Lower lobe of right lung (tissue), 2 donors: ENCODE results near the gene SALL3. TPM values are rescaled to one million over a fixed set of nuclear protein-coding genes. Genes with fewer than 3 reads are reported as not detected.

Experiments
- ATAC-seq, 2 donors: fragments of 200-7000 bp; cut with Tn5 transposase; one replicate each; pipeline ENCODE4 v1.9.1; 2020 to 2022; ENCODE audit warnings: mild to moderate bottlenecking in 2 of 2, moderate library complexity in 2 of 2
- DNase-seq: peaks from one replicate; pipeline ENCODE4 v3.0.0-alpha.2; 2020
- H3K27ac ChIP-seq: fragments of 200-600 bp; one replicate; pipeline ENCODE4 v1.8.0; 2022
- H3K27me3 ChIP-seq: fragments of 200-600 bp; one replicate; pipeline ENCODE4 v1.8.0; 2022; ENCODE audit warnings: low read depth
- H3K36me3 ChIP-seq: fragments of 200-600 bp; one replicate; pipeline ENCODE4 v1.8.0; 2022; ENCODE audit warnings: mild to moderate bottlenecking
- H3K4me1 ChIP-seq: fragments of 200-600 bp; one replicate; pipeline ENCODE4 v1.8.0; 2022
- H3K4me3 ChIP-seq: fragments of 200-600 bp; one replicate; pipeline ENCODE4 v1.8.0; 2022; ENCODE audit warnings: mild to moderate bottlenecking
- H3K9me3 ChIP-seq: fragments of 200-600 bp; one replicate; pipeline ENCODE4 v1.8.0; 2022
- CTCF ChIP-seq: fragments of 200-600 bp; IDR thresholded peaks from one replicate; pipeline ENCODE4 v1.8.0; 2022; ENCODE audit warnings: antibody characterized with exemption, mild to moderate bottlenecking
- intact Hi-C: fragments of 100-400 bp; cut with DNase I; formaldehyde crosslinking; loops from one replicate; pipeline ENCODE4 v1.11.0; 2022
- total RNA-seq: library from RNA; stranded (reverse); fragmentation: NEBNext Ultra II Directional; extraction: Animal tissue kit (Norgen Biotek cat#: 25700); gene quantifications from one replicate; pipeline ENCODE4 v1.2.1, GENCODE V29; 2021
- donor health status: DM: no; HTN: yes; CAD: no; lungs with severe emphysema.

SALL3 gene
- total RNA-seq, 1 donor from 2014 or later = not detected

- H3K27me3 ChIP-seq = peaks cover 66% of the 10 kb centered on the region
- no peaks in the 10 kb centered on the region for H3K36me3 ChIP-seq
- TF ChIP-seq CTCF = no peak
- H3K9me3 ChIP-seq = no peaks in the 10 kb centered on the region
- intact Hi-C loops = no loop called here
- ATAC-seq = no peak
- no peak overlapping the region for H3K4me3 ChIP-seq
- DNase-seq = no peak
- no peak overlapping the region for H3K27ac ChIP-seq
- peaks cover 4% of the 10 kb centered on the region for H3K4me1 ChIP-seq
Observed at GRCh38 chr18:78971511-78972245, 7.9 kb upstream of the SALL3 start.

GRCh38 chr18:78972385-78972918 is 7.2 kb upstream of the SALL3 start:
- ATAC-seq (no peak), DNase-seq (no peak)
- intact Hi-C loops = no loop called here
- TF ChIP-seq CTCF = no peak
- Histone ChIP-seq H3K36me3 (no peaks in the 10 kb centered on the region), H3K27ac (no peak overlapping the region), H3K4me1 (peaks cover 4% of the 10 kb centered on the region), H3K27me3 (peaks cover 74% of the 10 kb centered on the region), H3K9me3 (no peaks in the 10 kb centered on the region), H3K4me3 (no peak overlapping the region)

GRCh38 chr18:78972930-78973331 is 6.7 kb upstream of the SALL3 start:
- peaks cover 79% of the 10 kb centered on the region for H3K27me3 ChIP-seq
- H3K36me3 ChIP-seq = no peaks in the 10 kb centered on the region
- ATAC-seq = no peak
- peaks cover 4% of the 10 kb centered on the region for H3K4me1 ChIP-seq
- TF ChIP-seq CTCF = no peak
- intact Hi-C loops = no loop called here
- no peak for DNase-seq
- H3K4me3 ChIP-seq = no peak overlapping the region
- no peaks in the 10 kb centered on the region for H3K9me3 ChIP-seq
- H3K27ac ChIP-seq = no peak overlapping the region

- Histone ChIP-seq H3K27ac (no peak overlapping the region), H3K9me3 (no peaks in the 10 kb centered on the region), H3K4me3 (no peak overlapping the region), H3K4me1 (peaks cover 4% of the 10 kb centered on the region), H3K36me3 (no peaks in the 10 kb centered on the region), H3K27me3 (peaks cover 85% of the 10 kb centered on the region)
- ATAC-seq (no peak), DNase-seq (no peak)
- intact Hi-C loops = no loop called here
- TF ChIP-seq CTCF = no peak
Observed at GRCh38 chr18:78973357-78974083, 6.1 kb upstream of the SALL3 start.

- no peak for TF ChIP-seq CTCF
- H3K9me3 ChIP-seq = no peaks in the 10 kb centered on the region
- no peak overlapping the region for H3K27ac ChIP-seq
- peaks cover 4% of the 10 kb centered on the region for H3K4me1 ChIP-seq
- DNase-seq (no peak), ATAC-seq (no peak)
- peaks cover 92% of the 10 kb centered on the region for H3K27me3 ChIP-seq
- no peaks in the 10 kb centered on the region for H3K36me3 ChIP-seq
- H3K4me3 ChIP-seq = peak overlapping the region; percentile 3
- intact Hi-C loops = no loop called here
Observed at GRCh38 chr18:78974115-78974761, 5.4 kb upstream of the SALL3 start.
